DOHH2 (cell line): ENCODE measurements around the gene SPZ1.

Source experiments
- H3F3A ChIP-seq: fragments of 200-600 bp; sonication (generic), shearing (Covaris generic); 2 replicates; pipeline ENCODE4 v1.6.0; 2016; ENCODE audit warnings: antibody characterized with exemption, mild to moderate bottlenecking; ENCODE audit not compliant: control insufficient read depth, insufficient read depth
- H3K27ac ChIP-seq: fragments of 200-600 bp; sonication (generic); 2 replicates; pipeline ENCODE4 v1.5.1; 2014; ENCODE audit warnings: low read depth, mild to moderate bottlenecking, low read length, moderate library complexity
- H3K27me3 ChIP-seq: fragments of 200-600 bp; sonication (generic); 2 replicates; pipeline ENCODE4 v1.6.1; 2014; ENCODE audit warnings: mild to moderate bottlenecking, low read length, mixed read lengths; ENCODE audit not compliant: control insufficient read depth
- H3K36me3 ChIP-seq: fragments of 200-600 bp; sonication (generic); 2 replicates; pipeline ENCODE4 v1.6.1; 2014; ENCODE audit warnings: mild to moderate bottlenecking, low read length, moderate library complexity, mixed read lengths; ENCODE audit not compliant: control insufficient read depth
- H3K4me1 ChIP-seq: fragments of 200-600 bp; sonication (generic); 2 replicates; pipeline ENCODE4 v1.6.1; 2014; ENCODE audit warnings: mild to moderate bottlenecking, low read length, mixed read lengths; ENCODE audit not compliant: control insufficient read depth
- H3K4me2 ChIP-seq: fragments of 200-600 bp; sonication (generic); 2 replicates; pipeline ENCODE4 v1.6.0; 2014; ENCODE audit warnings: mild to moderate bottlenecking, low read length, moderate library complexity
- H3K4me3 ChIP-seq: fragments of 200-600 bp; sonication (generic); 2 replicates; pipeline ENCODE4 v1.5.1; 2014; ENCODE audit warnings: mild to moderate bottlenecking, low read length, mixed read lengths
- H3K79me2 ChIP-seq: fragments of 200-600 bp; sonication (generic); 2 replicates; pipeline ENCODE4 v1.6.1; 2014; ENCODE audit warnings: mild to moderate bottlenecking, low read length, mixed read lengths; ENCODE audit not compliant: control insufficient read depth
- H3K9me2 ChIP-seq: fragments of 200-600 bp; sonication (generic); replicated peaks from 2 replicates; pipeline ENCODE4 v1.6.1; 2014; ENCODE audit warnings: mild to moderate bottlenecking, low read length, mixed read lengths; ENCODE audit not compliant: control insufficient read depth
- H3K9me3 ChIP-seq: fragments of 200-600 bp; sonication (generic); 2 replicates; pipeline ENCODE4 v1.6.1; 2014; ENCODE audit warnings: antibody characterized with exemption, low read length, mixed read lengths; ENCODE audit not compliant: control insufficient read depth, insufficient read depth
- H4K20me1 ChIP-seq: fragments of 200-600 bp; sonication (generic); 2 replicates; pipeline ENCODE4 v1.6.0; 2014; ENCODE audit warnings: low read depth, mild to moderate bottlenecking, antibody characterized with exemption, low read length, moderate library complexity; ENCODE audit not compliant: control insufficient read depth, insufficient read depth
- CTCF ChIP-seq: fragments of 200-600 bp; sonication (generic); IDR thresholded peaks from one replicate; pipeline ENCODE4 v1.5.1; 2014; ENCODE audit warnings: antibody characterized with exemption, mild to moderate bottlenecking, low read depth, low read length; ENCODE audit not compliant: poor library complexity, severe bottlenecking
- EZH2phosphoT487 ChIP-seq: fragments of 200-600 bp; sonication (generic); IDR thresholded peaks from 2 replicates; pipeline ENCODE4 v1.6.1; 2017; ENCODE audit warnings: borderline replicate concordance, mild to moderate bottlenecking, antibody characterized with exemption, low read length, moderate library complexity, mixed read lengths

The SPZ1 gene

GRCh38 chr5:80357671-80358070 is 37.9 kb downstream of the SPZ1 start:
- H3K4me1 ChIP-seq: no peaks in the 10 kb centered on the region
- H3K4me2 ChIP-seq: no peak overlapping the region
- H3K27me3 ChIP-seq: no peaks in the 10 kb centered on the region
- no peaks in the 10 kb centered on the region for H3K9me3 ChIP-seq
- no peaks in the 10 kb centered on the region for H3F3A ChIP-seq
- no peaks in the 10 kb centered on the region for H3K36me3 ChIP-seq
- no peaks in the 10 kb centered on the region for H3K79me2 ChIP-seq
- no peaks in the 10 kb centered on the region for H4K20me1 ChIP-seq
- H3K9me2 ChIP-seq: no peaks in the 10 kb centered on the region
- H3K4me3 ChIP-seq: no peak overlapping the region
- no peak for TF ChIP-seq EZH2phosphoT487
- no peak for TF ChIP-seq CTCF
- H3K27ac ChIP-seq: no peak overlapping the region

DNA sequence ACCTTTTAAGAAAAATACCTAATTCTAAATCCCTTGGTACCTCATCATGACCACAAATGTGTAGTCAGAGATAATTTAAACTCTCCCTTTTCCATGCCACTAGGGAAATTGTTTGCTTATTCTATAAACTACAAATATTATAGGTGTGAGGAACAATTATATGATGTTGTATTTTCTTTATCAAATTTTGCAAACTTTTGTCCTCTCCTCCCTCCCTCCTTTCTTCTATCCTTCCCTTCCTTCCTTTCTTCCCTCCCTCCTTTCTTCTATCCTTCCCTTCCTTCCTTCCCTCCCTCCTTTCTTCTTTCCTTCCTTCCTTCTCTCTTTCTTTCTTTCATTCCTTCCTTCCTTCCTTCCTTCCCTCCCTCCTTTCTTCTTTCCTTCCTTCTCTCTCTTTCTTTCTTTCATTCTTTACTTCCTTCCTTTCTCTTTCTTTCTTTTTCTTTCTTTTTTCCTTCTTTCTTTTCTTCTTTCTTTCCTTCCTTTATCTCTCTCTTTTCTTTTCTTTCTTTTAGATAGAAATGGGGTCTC is 41.2 kb downstream of the SPZ1 start:
- Histone ChIP-seq H3K4me1 (no peaks in the 10 kb centered on the region), H3K27ac (no peak overlapping the region), H3K9me2 (no peaks in the 10 kb centered on the region), H3K27me3 (no peaks in the 10 kb centered on the region), H3K79me2 (no peaks in the 10 kb centered on the region), H3F3A (no peaks in the 10 kb centered on the region), H3K36me3 (no peaks in the 10 kb centered on the region), H3K4me3 (no peak overlapping the region), H3K4me2 (no peak overlapping the region), H3K9me3 (no peaks in the 10 kb centered on the region), H4K20me1 (no peaks in the 10 kb centered on the region)
- TF ChIP-seq CTCF: no peak
- no peak for TF ChIP-seq EZH2phosphoT487

DNA sequence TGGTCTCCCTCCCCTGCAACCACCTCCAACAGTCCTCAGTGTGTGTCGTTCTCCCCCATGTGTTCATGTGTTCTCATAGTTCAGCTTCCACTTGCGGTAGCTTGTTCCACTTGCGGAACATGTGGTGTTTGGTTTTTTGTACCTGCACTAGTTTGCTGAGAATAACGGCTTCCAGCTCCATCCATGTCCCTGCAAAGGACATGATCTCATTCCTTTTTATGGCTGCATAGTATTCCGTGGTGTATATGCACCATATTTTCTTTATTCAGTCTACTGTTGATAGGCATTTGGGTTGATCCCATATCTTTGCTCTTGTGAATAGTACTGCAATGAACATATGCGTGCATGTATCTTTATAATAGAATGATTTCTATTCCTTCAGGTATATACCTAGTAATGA is 45.1 kb downstream of the SPZ1 start:
- H3K4me3 ChIP-seq: no peak overlapping the region
- H3K9me2 ChIP-seq: no peaks in the 10 kb centered on the region
- no peak for TF ChIP-seq CTCF
- no peak for TF ChIP-seq EZH2phosphoT487
- no peaks in the 10 kb centered on the region for H3K36me3 ChIP-seq
- no peak overlapping the region for H3K4me2 ChIP-seq
- no peaks in the 10 kb centered on the region for H3F3A ChIP-seq
- H3K79me2 ChIP-seq: no peaks in the 10 kb centered on the region
- no peaks in the 10 kb centered on the region for H3K4me1 ChIP-seq
- no peaks in the 10 kb centered on the region for H3K9me3 ChIP-seq
- no peaks in the 10 kb centered on the region for H4K20me1 ChIP-seq
- no peak overlapping the region for H3K27ac ChIP-seq
- no peaks in the 10 kb centered on the region for H3K27me3 ChIP-seq
